IMR-90 (cell line): ENCODE data around the gene ZNF385B. TPM values are rescaled to one million over a fixed set of nuclear protein-coding genes. Genes with fewer than 3 reads are reported as not detected.

Source experiments
- ATAC-seq: fragments of 200-7000 bp; cut with Tn5 transposase; 2 replicates; pipeline ENCODE4 v1.9.1; 2020; ENCODE audit warnings: low read depth, mild to moderate bottlenecking, moderate library complexity
- BruUV-seq: library from RNA; stranded (reverse); fragments of 400-500 nt; replicated peaks from 2 replicates; lab custom pipeline; 2021; lab: Mats Ljungman, UMichigan
- CTCF ChIA-PET: fragments of 300-600 bp; formaldehyde crosslinking; extraction: SDS; loops from one replicate; lab custom pipeline; 2021; ENCODE audit warnings: antibody characterized with exemption; lab: Yijun Ruan, JAX
- POLR2A ChIA-PET: fragments of 300-600 bp; sonication (Branson Sonifier 250); formaldehyde crosslinking; loops from one replicate; lab custom pipeline; 2022; ENCODE audit warnings: antibody characterized with exemption; ENCODE audit not compliant: unreplicated experiment; lab: Charles Lee
- DNase-seq: peaks from one replicate; pipeline ENCODE4 v3.0.0; 2013
- H2AFZ ChIP-seq: replicated peaks from 2 replicates; pipeline ENCODE3; 2013; ENCODE audit warnings: low read length, mild to moderate bottlenecking; ENCODE audit not compliant: poor library complexity
- H2AK5ac ChIP-seq: 2 replicates; pipeline ENCODE4 v1.6.1; 2013; ENCODE audit warnings: low read depth, low read length, inconsistent platforms
- H2AK9ac ChIP-seq: replicated peaks from 2 replicates; pipeline ENCODE3; 2013; ENCODE audit warnings: mild to moderate bottlenecking, low read depth, low read length, moderate library complexity; ENCODE audit not compliant: poor library complexity
- H2BK120ac ChIP-seq: 2 replicates; pipeline ENCODE4 v1.6.1; 2013; ENCODE audit warnings: low read depth, low read length, inconsistent platforms
- H2BK15ac ChIP-seq: 3 replicates; pipeline ENCODE4 v1.6.1; 2013; ENCODE audit warnings: low read depth, low read length, inconsistent platforms
- H2BK20ac ChIP-seq: 2 replicates; pipeline ENCODE4 v1.6.1; 2013; ENCODE audit warnings: low read depth, mild to moderate bottlenecking, inconsistent platforms, low read length, moderate library complexity
- H2BK5ac ChIP-seq: 2 replicates; pipeline ENCODE4 v1.6.1; 2013; ENCODE audit warnings: mild to moderate bottlenecking, low read depth, low read length, inconsistent platforms; ENCODE audit not compliant: poor library complexity, severe bottlenecking
- H3K14ac ChIP-seq: replicated peaks from 2 replicates; pipeline ENCODE4 v1.6.1; 2013; ENCODE audit warnings: low read depth, low read length, inconsistent platforms
- H3K18ac ChIP-seq: 2 replicates; pipeline ENCODE4 v1.6.1; 2013; ENCODE audit warnings: low read depth, low read length, control low read depth
- H3K23ac ChIP-seq: 2 replicates; pipeline ENCODE4 v1.6.1; 2013; ENCODE audit warnings: low read depth, low read length, inconsistent platforms
- H3K27ac ChIP-seq: 2 replicates; pipeline ENCODE4 v1.5.1; 2013; ENCODE audit warnings: mild to moderate bottlenecking, control low read depth, low read length; ENCODE audit not compliant: insufficient read depth
- H3K27me3 ChIP-seq: 2 replicates; pipeline ENCODE4 v1.6.1; 2013; ENCODE audit warnings: low read length; ENCODE audit not compliant: control insufficient read depth, insufficient read depth
- H3K36me3 ChIP-seq: 2 replicates; pipeline ENCODE4 v1.6.1; 2013; ENCODE audit warnings: low read length, mixed read lengths; ENCODE audit not compliant: control insufficient read depth, insufficient read depth
- H3K4ac ChIP-seq: 2 replicates; pipeline ENCODE4 v1.6.1; 2013; ENCODE audit warnings: low read depth, low read length, inconsistent platforms
- H3K4me1 ChIP-seq: 2 replicates; pipeline ENCODE4 v1.6.1; 2013; ENCODE audit warnings: low read length, mixed read lengths; ENCODE audit not compliant: control insufficient read depth, insufficient read depth
- H3K4me2 ChIP-seq: 2 replicates; pipeline ENCODE4 v1.6.1; 2013; ENCODE audit warnings: low read depth, mild to moderate bottlenecking, control low read depth, low read length, moderate library complexity
- H3K4me3 ChIP-seq: 2 replicates; pipeline ENCODE4 v1.5.1; 2013; ENCODE audit warnings: low read depth, mild to moderate bottlenecking, control low read depth, low read length, moderate library complexity; ENCODE audit not compliant: insufficient read depth
- H3K56ac ChIP-seq: 2 replicates; pipeline ENCODE4 v1.6.1; 2013; ENCODE audit warnings: low read length, inconsistent platforms; ENCODE audit not compliant: insufficient read depth; ENCODE audit errors: extremely low read depth
- H3K79me1 ChIP-seq, 2 experiments: 2 replicates each; pipeline ENCODE4 v1.6.1; 2013; ENCODE audit warnings: low read length in 2 of 2, inconsistent platforms in 1 of 2, low read depth in 1 of 2
- H3K9ac ChIP-seq: 2 replicates; pipeline ENCODE4 v1.6.1; 2013; ENCODE audit warnings: low read depth, low read length, control low read depth
- H3K9me1 ChIP-seq: 2 replicates; pipeline ENCODE4 v1.6.1; 2013; ENCODE audit warnings: low read length, inconsistent platforms; ENCODE audit not compliant: insufficient read depth
- H3K9me3 ChIP-seq: 2 replicates; pipeline ENCODE4 v1.6.1; 2013; ENCODE audit warnings: low read length; ENCODE audit not compliant: control insufficient read depth, insufficient read depth
- H4K20me1 ChIP-seq: 2 replicates; pipeline ENCODE4 v1.6.1; 2013; ENCODE audit warnings: low read length, inconsistent platforms; ENCODE audit not compliant: insufficient read depth
- H4K5ac ChIP-seq: 2 replicates; pipeline ENCODE4 v1.6.1; 2013; ENCODE audit warnings: mild to moderate bottlenecking, low read depth, low read length, control low read depth
- H4K8ac ChIP-seq, 2 experiments: 2 replicates each; pipeline ENCODE4 v1.6.1; 2013; ENCODE audit warnings: low read depth in 2 of 2, low read length in 2 of 2, control low read depth in 1 of 2, inconsistent platforms in 1 of 2
- H4K91ac ChIP-seq: 2 replicates; pipeline ENCODE4 v1.6.1; 2013; ENCODE audit warnings: low read depth, low read length, inconsistent platforms; ENCODE audit not compliant: insufficient read depth
- BHLHE40 ChIP-seq: fragments of 150-350 bp; IDR thresholded peaks from 2 replicates; pipeline ENCODE4 v1.6.1; 2016; ENCODE audit warnings: mild to moderate bottlenecking, low read depth, low read length
- CHD1 ChIP-seq: IDR thresholded peaks from 2 replicates; pipeline ENCODE4 v1.6.1; 2012; ENCODE audit warnings: low read depth, low read length, improper control_type of control experiment
- ELK1 ChIP-seq: fragments of 150-350 bp; IDR thresholded peaks from 2 replicates; pipeline ENCODE4 v1.6.1; 2016; ENCODE audit warnings: low read depth, mild to moderate bottlenecking, low read length, moderate library complexity, borderline replicate concordance
- FOS ChIP-seq: fragments of 150-350 bp; IDR thresholded peaks from 2 replicates; pipeline ENCODE4 v1.6.1; 2016; ENCODE audit warnings: low read depth, low read length
- MAFK ChIP-seq: IDR thresholded peaks from 2 replicates; pipeline ENCODE4 v1.6.1; 2012; ENCODE audit warnings: low read depth, low read length, improper control_type of control experiment
- MAZ ChIP-seq: IDR thresholded peaks from 2 replicates; pipeline ENCODE4 v1.6.1; 2012; ENCODE audit warnings: low read depth, mild to moderate bottlenecking, low read length, improper control_type of control experiment, moderate library complexity, borderline replicate concordance
- MXI1 ChIP-seq: IDR thresholded peaks from 2 replicates; pipeline ENCODE4 v1.6.1; 2012; ENCODE audit warnings: low read depth, mild to moderate bottlenecking, low read length, moderate library complexity, borderline replicate concordance
- NFE2L2 ChIP-seq: fragments of 150-350 bp; IDR thresholded peaks from 2 replicates; pipeline ENCODE4 v1.6.1; 2016; ENCODE audit warnings: low read depth, mild to moderate bottlenecking, low read length
- POLR2A ChIP-seq: IDR thresholded peaks from 2 replicates; pipeline ENCODE4 v1.6.1; 2012; ENCODE audit warnings: mild to moderate bottlenecking, low read depth, low read length
- RCOR1 ChIP-seq: IDR thresholded peaks from 2 replicates; pipeline ENCODE4 v1.6.1; 2012; ENCODE audit warnings: mild to moderate bottlenecking, low read length, improper control_type of control experiment; ENCODE audit not compliant: insufficient replicate concordance
- RFX5 ChIP-seq: IDR thresholded peaks from 2 replicates; pipeline ENCODE4 v1.8.0; 2012; ENCODE audit warnings: low read depth, mild to moderate bottlenecking, low read length, moderate library complexity
- SMC3 ChIP-seq: fragments of 150-350 bp; IDR thresholded peaks from 2 replicates; pipeline ENCODE4 v1.6.1; 2016; ENCODE audit warnings: low read depth, mild to moderate bottlenecking, antibody characterized with exemption, low read length, moderate library complexity
- WGBS, 2 experiments: methylation state at CpG; one replicate each; pipeline versions ENCODE4 v1.1.5 to v1.1.7; 2013; ENCODE audit warnings: missing lambda C conversion rate in 2 of 2; ENCODE audit not compliant: insufficient read length in 1 of 2; ENCODE audit errors: extremely low coverage in 2 of 2; 5-methylcytosine and 5-hydroxymethylcytosine counted together
- dilution Hi-C: fragments of 300-500 bp; cut with HindIII; formaldehyde crosslinking; loops from one replicate; pipeline ENCODE4 v1.14.3; 2018; ENCODE audit warnings: low sequenced_read_pairs; ENCODE audit not compliant: unreplicated experiment
- in situ Hi-C: fragments of 300-500 bp; cut with MboI; formaldehyde crosslinking; loops from 3 replicates; pipeline ENCODE4 v1.14.3; 2019; ENCODE audit warnings: low sequenced_read_pairs, inconsistent platforms, mixed read lengths
- intact Hi-C: fragments of 100-400 bp; cut with micrococcal nuclease; formaldehyde crosslinking; loops from 2 replicates; pipeline ENCODE4 v1.10.0; 2022
- polyA plus RNA-seq, 3 experiments: library from polyadenylated mRNA; depleted of rRNA; stranded (reverse); fragments of >200 nt; gene quantifications; 2 replicates each; pipeline ENCODE4 v1.2.3, GENCODE V29; 2012; ENCODE audit warnings: low replicate concordance in 1 of 3
- total RNA-seq: library from RNA; depleted of rRNA; stranded (reverse); fragments of >200 nt; gene quantifications from 2 replicates; pipeline ENCODE4 v1.2.3, GENCODE V29; 2012
- TF ChIP-seq, protein P1 (sequence below): conservative IDR thresholded peaks from 2 replicates; pipeline ENCODE4 v1.5.1; 2012; ENCODE audit warnings: mild to moderate bottlenecking, low read depth, low read length, improper control_type of control experiment
- TF ChIP-seq, protein P2 (sequence below): fragments of 150-350 bp; IDR thresholded peaks from 2 replicates; pipeline ENCODE4 v1.6.1; 2017; ENCODE audit warnings: mild to moderate bottlenecking, antibody characterized with exemption, low read length, low read depth

ZNF385B gene
- total and polyA plus RNA-seq, 2 of the 4 experiments (the other 2 are of a cell fraction): not detected

- H3K56ac ChIP-seq: no peak overlapping the region
- no peaks in the 10 kb centered on the region for H4K20me1 ChIP-seq
- no TSS peak for BruUV-seq
- H2BK20ac ChIP-seq: no peak overlapping the region
- in situ Hi-C loops (no loop called here), intact Hi-C loops (no loop called here), dilution Hi-C loops (no loop called here)
- no peak overlapping the region for H3K23ac ChIP-seq
- no peak overlapping the region for H2BK120ac ChIP-seq
- ChIA-PET POLR2A (no interaction called here), CTCF (no interaction called here)
- H4K91ac ChIP-seq: no peak overlapping the region
- DNase-seq (no peak), ATAC-seq (no peak)
- TF ChIP-seq MAFK (no peak), ELK1 (no peak), MXI1 (no peak), SMC3 (no peak), NFE2L2 (no peak), BHLHE40 (no peak), MAZ (no peak), RCOR1 (no peak), FOS (no peak), CHD1 (no peak), POLR2A (no peak), RFX5 (no peak)
- TF ChIP-seq, protein P1, sequence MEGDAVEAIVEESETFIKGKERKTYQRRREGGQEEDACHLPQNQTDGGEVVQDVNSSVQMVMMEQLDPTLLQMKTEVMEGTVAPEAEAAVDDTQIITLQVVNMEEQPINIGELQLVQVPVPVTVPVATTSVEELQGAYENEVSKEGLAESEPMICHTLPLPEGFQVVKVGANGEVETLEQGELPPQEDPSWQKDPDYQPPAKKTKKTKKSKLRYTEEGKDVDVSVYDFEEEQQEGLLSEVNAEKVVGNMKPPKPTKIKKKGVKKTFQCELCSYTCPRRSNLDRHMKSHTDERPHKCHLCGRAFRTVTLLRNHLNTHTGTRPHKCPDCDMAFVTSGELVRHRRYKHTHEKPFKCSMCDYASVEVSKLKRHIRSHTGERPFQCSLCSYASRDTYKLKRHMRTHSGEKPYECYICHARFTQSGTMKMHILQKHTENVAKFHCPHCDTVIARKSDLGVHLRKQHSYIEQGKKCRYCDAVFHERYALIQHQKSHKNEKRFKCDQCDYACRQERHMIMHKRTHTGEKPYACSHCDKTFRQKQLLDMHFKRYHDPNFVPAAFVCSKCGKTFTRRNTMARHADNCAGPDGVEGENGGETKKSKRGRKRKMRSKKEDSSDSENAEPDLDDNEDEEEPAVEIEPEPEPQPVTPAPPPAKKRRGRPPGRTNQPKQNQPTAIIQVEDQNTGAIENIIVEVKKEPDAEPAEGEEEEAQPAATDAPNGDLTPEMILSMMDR: no peak
- TF ChIP-seq, protein P2, sequence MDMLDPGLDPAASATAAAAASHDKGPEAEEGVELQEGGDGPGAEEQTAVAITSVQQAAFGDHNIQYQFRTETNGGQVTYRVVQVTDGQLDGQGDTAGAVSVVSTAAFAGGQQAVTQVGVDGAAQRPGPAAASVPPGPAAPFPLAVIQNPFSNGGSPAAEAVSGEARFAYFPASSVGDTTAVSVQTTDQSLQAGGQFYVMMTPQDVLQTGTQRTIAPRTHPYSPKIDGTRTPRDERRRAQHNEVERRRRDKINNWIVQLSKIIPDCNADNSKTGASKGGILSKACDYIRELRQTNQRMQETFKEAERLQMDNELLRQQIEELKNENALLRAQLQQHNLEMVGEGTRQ: no peak
- no peak overlapping the region for H3K9ac ChIP-seq
- H2AK9ac ChIP-seq: no peak overlapping the region
- no peak overlapping the region for H3K27ac ChIP-seq
- no peak overlapping the region for H4K8ac ChIP-seq
- no peaks in the 10 kb centered on the region for H3K79me1 ChIP-seq
- no CpG with 5 or more reads among the region's 3 CpGs for WGBS, 2 experiments
- H2BK5ac ChIP-seq: no peak overlapping the region
- 0 out of 2 replicates have a peak overlapping the region, but pooled peaks have one; percentile 20 for H2AK5ac ChIP-seq
- no peaks in the 10 kb centered on the region for H3K36me3 ChIP-seq
- H2BK15ac ChIP-seq: no peak overlapping the region
- H3K27me3 ChIP-seq: no peaks in the 10 kb centered on the region
- no peaks in the 10 kb centered on the region for H3K9me3 ChIP-seq
- H3K4me3 ChIP-seq: no peak overlapping the region
- no peak overlapping the region for H3K4ac ChIP-seq
- no peak overlapping the region for H4K5ac ChIP-seq
- no peak overlapping the region for H3K4me2 ChIP-seq
- no peaks in the 10 kb centered on the region; the same call in 1 of the 2 replicates for H3K4me1 ChIP-seq
- H3K18ac ChIP-seq: no peak overlapping the region
- H3K14ac ChIP-seq: no peak overlapping the region; the same call in 1 of the 2 replicates
- H2AFZ ChIP-seq: no peak overlapping the region
- H3K9me1 ChIP-seq: no peaks in the 10 kb centered on the region
These were observed 186.0 kb downstream of the ZNF385B start for GRCh38 chr2:179675435-179675834.
